PC-3 (cell line): Measurements from ENCODE around the gene MLN.

Source experiments
- CTCF ChIP-seq: fragments of 300-600 bp; sonication (generic); conservative IDR thresholded peaks from 2 replicates; pipeline ENCODE4 v1.5.1; 2017; ENCODE audit warnings: antibody characterized with exemption, low read depth, mild to moderate bottlenecking, low read length
- EZH2 ChIP-seq: fragments of 300-600 bp; sonication (generic); IDR thresholded peaks from one replicate; pipeline ENCODE4 v1.6.1; 2017; ENCODE audit warnings: antibody characterized with exemption, mild to moderate bottlenecking, low read length; ENCODE audit not compliant: unreplicated experiment
- EZH2phosphoT487 ChIP-seq: fragments of 300-600 bp; sonication (generic); IDR thresholded peaks from 2 replicates; pipeline ENCODE4 v1.6.1; 2018; ENCODE audit warnings: mild to moderate bottlenecking, antibody characterized with exemption, low read length, borderline replicate concordance

- no peak for TF ChIP-seq CTCF
- no peak for TF ChIP-seq EZH2
- no peak for TF ChIP-seq EZH2phosphoT487
Measured at GRCh38 chr6:33841070-33841469, 37.3 kb upstream of the MLN start.
